GM19328 (cell line): ENCODE measurements around the gene ZNF329.

Source experiments
- ATAC-seq: cut with Tn5 transposase; IDR thresholded peaks from one replicate; pipeline ENCODE4 v1.9.1; 2021; ENCODE audit warnings: mild to moderate bottlenecking, moderate library complexity; ENCODE audit not compliant: unreplicated experiment

The ZNF329 gene

GRCh38 chr19:58079792-58080191, 70.8 kb downstream of the ZNF329 start:
- ATAC-seq, result no peak
